ENCODE measurements around the gene RABGAP1.

The RABGAP1 gene

DNA sequence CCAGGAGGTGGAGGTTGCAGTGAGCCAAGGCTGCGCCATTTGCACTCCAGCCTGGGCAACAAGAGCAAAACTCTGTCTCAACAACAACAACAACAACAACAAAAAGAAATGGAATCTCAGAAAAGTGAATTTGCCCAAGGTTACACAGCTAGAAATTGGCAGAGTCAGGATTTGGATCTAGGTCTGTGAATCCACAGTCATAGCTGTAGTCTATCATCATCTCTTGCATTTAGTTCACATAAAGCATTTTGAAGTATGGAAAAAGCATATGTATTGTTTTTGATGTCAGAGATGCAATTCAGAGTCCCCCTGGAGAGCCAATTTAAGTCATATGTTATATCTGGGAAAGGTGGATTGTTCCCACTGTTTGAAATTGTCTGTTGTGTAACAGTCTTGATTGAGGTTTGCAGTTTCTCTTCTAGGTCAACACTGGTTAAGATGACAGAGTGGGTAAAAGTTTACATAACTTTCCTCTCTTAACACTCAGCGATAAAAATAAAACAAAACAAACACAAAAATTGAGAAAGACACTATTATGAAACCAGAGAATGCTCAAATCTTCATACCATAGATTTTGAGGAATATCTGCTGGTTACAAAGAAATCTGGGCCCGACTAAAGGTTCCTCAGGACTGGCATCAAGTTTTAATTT, 71.2 kb downstream of the RABGAP1 start:
- Histone ChIP-seq H3K27me3 (ENCODE audit: insufficient read depth, low read depth, severe bottlenecking) (no peaks in the 10 kb centered on the region), H3K9me3 (ENCODE audit: severe bottlenecking) (no peaks in the 10 kb centered on the region), H3K4me3 (ENCODE audit: low read depth, low read length) (no peak overlapping the region), H3K36me3 (peaks cover 44% of the 10 kb centered on the region), H3K27ac (no peak overlapping the region)
- TF ChIP-seq, protein P1, sequence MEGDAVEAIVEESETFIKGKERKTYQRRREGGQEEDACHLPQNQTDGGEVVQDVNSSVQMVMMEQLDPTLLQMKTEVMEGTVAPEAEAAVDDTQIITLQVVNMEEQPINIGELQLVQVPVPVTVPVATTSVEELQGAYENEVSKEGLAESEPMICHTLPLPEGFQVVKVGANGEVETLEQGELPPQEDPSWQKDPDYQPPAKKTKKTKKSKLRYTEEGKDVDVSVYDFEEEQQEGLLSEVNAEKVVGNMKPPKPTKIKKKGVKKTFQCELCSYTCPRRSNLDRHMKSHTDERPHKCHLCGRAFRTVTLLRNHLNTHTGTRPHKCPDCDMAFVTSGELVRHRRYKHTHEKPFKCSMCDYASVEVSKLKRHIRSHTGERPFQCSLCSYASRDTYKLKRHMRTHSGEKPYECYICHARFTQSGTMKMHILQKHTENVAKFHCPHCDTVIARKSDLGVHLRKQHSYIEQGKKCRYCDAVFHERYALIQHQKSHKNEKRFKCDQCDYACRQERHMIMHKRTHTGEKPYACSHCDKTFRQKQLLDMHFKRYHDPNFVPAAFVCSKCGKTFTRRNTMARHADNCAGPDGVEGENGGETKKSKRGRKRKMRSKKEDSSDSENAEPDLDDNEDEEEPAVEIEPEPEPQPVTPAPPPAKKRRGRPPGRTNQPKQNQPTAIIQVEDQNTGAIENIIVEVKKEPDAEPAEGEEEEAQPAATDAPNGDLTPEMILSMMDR (IDR thresholded peaks at IDR 0.05; ENCODE audit: low read depth, low read length): no peak
- no peak for DNase-seq

- H3K9me3 ChIP-seq (ENCODE audit: severe bottlenecking): no peaks in the 10 kb centered on the region
- no peak for DNase-seq
- TF ChIP-seq, protein P1 (IDR thresholded peaks at IDR 0.05; ENCODE audit: low read depth, low read length): no peak
- H3K36me3 ChIP-seq: peaks cover 48% of the 10 kb centered on the region
- no peak overlapping the region for H3K4me3 ChIP-seq (ENCODE audit: low read depth, low read length)
- H3K27me3 ChIP-seq (ENCODE audit: insufficient read depth, low read depth, severe bottlenecking): no peaks in the 10 kb centered on the region
- H3K27ac ChIP-seq: no peak overlapping the region
Observed at GRCh38 chr9:123016631-123017030, 75.8 kb downstream of the RABGAP1 start.

GRCh38 chr9:123020796-123021195, 80.0 kb downstream of the RABGAP1 start:
- TF ChIP-seq, protein P1 (IDR thresholded peaks at IDR 0.05; ENCODE audit: low read depth, low read length): no peak
- no peak for DNase-seq
- Histone ChIP-seq H3K4me3 (ENCODE audit: low read depth, low read length) (no peak overlapping the region), H3K27me3 (ENCODE audit: insufficient read depth, low read depth, severe bottlenecking) (no peaks in the 10 kb centered on the region), H3K27ac (no peak overlapping the region), H3K36me3 (peaks cover 48% of the 10 kb centered on the region), H3K9me3 (ENCODE audit: severe bottlenecking) (no peaks in the 10 kb centered on the region)

- no peak overlapping the region for H3K27ac ChIP-seq
- H3K27me3 ChIP-seq (ENCODE audit: insufficient read depth, low read depth, severe bottlenecking): no peaks in the 10 kb centered on the region
- no peak for DNase-seq
- H3K4me3 ChIP-seq (ENCODE audit: low read depth, low read length): no peak overlapping the region
- TF ChIP-seq, protein P1 (IDR thresholded peaks at IDR 0.05; ENCODE audit: low read depth, low read length): no peak
- peaks cover 21% of the 10 kb centered on the region for H3K36me3 ChIP-seq
- H3K9me3 ChIP-seq (ENCODE audit: severe bottlenecking): no peaks in the 10 kb centered on the region
Observed at GRCh38 chr9:123026425-123026824, 85.6 kb downstream of the RABGAP1 start.

- no peaks in the 10 kb centered on the region for H3K27me3 ChIP-seq (ENCODE audit: insufficient read depth, low read depth, severe bottlenecking)
- DNase-seq: no peak
- peaks cover 15% of the 10 kb centered on the region for H3K36me3 ChIP-seq
- TF ChIP-seq, protein P1 (IDR thresholded peaks at IDR 0.05; ENCODE audit: low read depth, low read length): no peak
- H3K27ac ChIP-seq: no peak overlapping the region
- no peak overlapping the region for H3K4me3 ChIP-seq (ENCODE audit: low read depth, low read length)
- no peaks in the 10 kb centered on the region for H3K9me3 ChIP-seq (ENCODE audit: severe bottlenecking)
Observed at GRCh38 chr9:123027517-123027916, 86.7 kb downstream of the RABGAP1 start.

DNA sequence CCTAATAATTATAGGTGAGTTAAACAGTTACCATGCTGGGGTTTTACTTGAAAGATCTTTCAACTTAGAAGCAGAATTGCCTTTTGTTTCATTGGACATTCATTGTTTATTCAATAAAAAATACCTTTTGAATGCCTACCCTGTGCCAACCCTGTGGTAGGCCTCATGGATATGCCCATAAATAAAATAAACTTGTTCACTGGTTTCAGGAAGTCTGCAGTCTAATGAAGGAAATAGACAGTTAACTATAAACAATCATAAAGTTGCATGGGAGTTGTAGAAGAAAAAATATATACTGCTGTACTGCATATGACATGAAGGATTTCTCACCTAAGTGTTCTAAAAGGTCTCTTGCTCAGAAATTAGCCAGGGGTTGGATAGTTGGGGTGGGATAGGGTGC, 87.3 kb downstream of the RABGAP1 start:
- Histone ChIP-seq H3K36me3 (peaks cover 9% of the 10 kb centered on the region), H3K27ac (no peak overlapping the region), H3K27me3 (ENCODE audit: insufficient read depth, low read depth, severe bottlenecking) (no peaks in the 10 kb centered on the region), H3K9me3 (ENCODE audit: severe bottlenecking) (no peaks in the 10 kb centered on the region), H3K4me3 (ENCODE audit: low read depth, low read length) (no peak overlapping the region)
- no peak for DNase-seq
- TF ChIP-seq, protein P1 (IDR thresholded peaks at IDR 0.05; ENCODE audit: low read depth, low read length): no peak

Measured in WERI-Rb-1 (cell line).